Stimulated activated CD8-positive, alpha-beta memory T cell treated with anti-CD3 and anti-CD28 coated beads, Interleukin-15, amount 100 ng/mL, for 48 hours (primary cell): Measurements from ENCODE around the gene DDX4.
"Not testable (repeated sequence)": the region's sequence is repeated elsewhere in the genome, so short reads cannot be mapped to it uniquely, and the experiment has no call there.

ENCODE experiments used
- DNase-seq, 2 donors: peaks; one replicate each; pipeline ENCODE4 v3.0.0-alpha.2; 2020; ENCODE audit warnings: low read depth in 2 of 2

DDX4 gene

DNA sequence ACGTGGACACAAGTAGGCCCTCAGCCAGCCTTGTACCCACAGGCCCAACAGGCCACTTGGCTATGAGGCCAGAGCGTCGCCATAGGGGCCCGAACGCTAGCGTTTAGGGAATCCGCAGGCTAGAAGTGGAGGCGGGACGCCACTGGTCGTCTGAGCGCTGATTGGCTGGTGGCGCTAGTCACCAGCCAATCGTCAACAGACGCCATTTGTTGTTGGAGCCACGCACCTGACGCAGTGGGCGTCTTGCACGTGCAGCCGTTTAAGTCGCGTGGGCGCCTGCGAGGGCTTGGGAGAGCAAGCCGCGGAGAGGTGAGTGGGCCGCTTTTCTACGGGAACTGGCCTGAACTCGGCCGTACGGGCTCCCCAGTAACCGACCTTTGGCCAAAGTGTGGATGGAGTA, at the start of gene DDX4:
Gene DDX4, plus strand, starts transcription at position 269 of the 400 bp plus-strand sequence. CDS start 903 bp downstream, outside the sequence.
- no peak for DNase-seq

GRCh38 chr5:55691265-55692105, 46.4 kb upstream of the DDX4 start:
- no peak for DNase-seq

GRCh38 chr5:55692106-55692417, 45.8 kb upstream of the DDX4 start:
- no peak for DNase-seq

GRCh38 chr5:55692509-55692908, 45.4 kb upstream of the DDX4 start:
- no peak for DNase-seq

GRCh38 chr5:55694152-55694830, 43.6 kb upstream of the DDX4 start:
- DNase-seq, result no peak

DNA sequence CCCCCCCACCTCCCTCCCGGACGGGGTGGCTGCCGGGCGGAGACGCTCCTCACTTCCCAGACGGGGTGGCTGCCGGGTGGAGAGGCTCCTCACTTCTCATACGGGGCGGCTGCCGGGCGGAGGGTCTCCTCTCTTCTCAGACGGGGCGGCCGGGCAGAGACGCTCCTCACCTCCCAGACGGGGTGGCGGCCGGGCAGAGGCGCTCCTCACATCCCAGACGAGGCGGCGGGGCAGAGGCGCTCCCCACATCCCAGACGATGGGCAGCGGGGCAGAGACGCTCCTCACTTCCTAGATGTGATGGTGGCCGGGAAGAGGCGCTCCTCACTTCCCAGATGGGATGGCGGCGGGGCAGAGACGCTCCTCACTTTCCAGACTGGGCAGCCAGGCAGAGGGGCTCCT, 41.2 kb upstream of the DDX4 start:
- DNase-seq, result not testable (repeated sequence)

- DNase-seq, result no peak
Observed at GRCh38 chr5:55699041-55699688, 38.7 kb upstream of the DDX4 start.

DNA sequence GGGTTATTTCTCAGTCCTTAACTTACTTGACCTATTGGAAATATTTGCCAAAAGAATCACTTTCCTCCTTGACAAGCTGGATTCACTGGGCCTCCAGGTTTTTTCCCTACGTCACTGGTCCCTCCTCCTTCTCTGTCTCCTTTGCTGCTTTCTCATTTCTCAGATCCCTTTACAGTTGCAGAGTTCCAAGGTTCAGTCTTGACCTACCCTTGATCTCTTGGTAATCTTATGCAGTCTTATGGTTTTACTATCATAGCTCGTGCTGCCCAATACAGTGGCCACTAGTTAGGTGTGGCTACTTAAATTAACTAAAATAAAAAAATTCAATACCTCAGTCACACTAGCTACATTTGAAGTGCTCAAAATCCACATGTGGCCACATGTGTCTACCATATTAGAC, 37.1 kb upstream of the DDX4 start:
- no peak for DNase-seq

- DNase-seq, result no peak
Observed at GRCh38 chr5:55701462-55702103, 36.3 kb upstream of the DDX4 start.

DNA sequence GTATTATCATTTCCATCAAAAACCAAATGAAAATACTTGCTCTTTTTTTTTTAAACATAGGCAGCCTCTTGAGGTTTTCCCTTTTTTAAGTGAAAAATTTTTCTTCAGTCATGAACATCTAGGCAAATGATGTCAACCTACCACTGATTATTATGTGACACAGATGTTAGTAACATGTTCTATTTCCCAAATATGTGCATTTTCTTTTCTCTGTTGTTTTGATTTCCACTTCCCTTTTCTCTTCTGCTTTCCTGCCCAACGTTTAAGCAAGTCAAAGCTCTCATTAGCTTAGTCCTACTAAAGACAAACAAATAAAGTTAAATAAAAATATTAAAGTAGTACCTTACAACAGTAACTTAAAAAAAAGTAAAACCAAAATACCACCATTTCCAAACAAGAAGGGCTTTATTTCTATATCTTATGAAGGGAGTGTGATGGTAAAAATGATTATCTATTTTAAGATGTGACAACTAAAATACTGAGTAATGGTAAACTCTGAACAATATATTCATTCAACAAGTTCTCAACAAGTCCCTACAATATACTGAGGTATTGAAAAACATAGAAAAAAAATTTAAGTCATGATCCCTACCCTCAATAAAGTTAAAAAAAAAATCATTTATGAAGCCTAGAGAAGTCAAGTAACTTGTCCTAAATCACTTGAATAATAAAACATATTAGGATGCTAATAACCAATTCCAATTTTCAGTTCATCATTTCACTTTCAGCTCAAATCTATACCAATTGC, 35.1 kb upstream of the DDX4 start:
- DNase-seq, result no peak

DNA sequence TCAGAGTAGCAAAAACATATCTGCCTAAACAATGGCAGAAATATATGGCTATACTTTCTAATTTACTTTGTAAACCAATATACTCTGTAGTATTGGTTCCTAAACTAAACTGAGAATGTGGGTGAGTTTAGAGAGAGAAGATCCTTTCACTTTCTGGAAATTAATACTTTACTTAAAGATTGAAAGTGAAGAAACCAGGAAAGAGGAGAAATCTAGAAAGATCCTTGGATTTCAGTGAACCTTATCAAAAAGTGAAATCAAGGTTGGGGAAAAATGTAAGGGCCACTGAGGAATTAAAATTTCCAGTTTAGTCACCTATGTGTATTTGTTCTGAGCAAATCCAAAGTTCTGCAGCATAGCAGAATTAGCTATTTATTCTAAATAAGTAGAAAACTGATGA, 31.6 kb upstream of the DDX4 start:
- DNase-seq, result no peak

DNA sequence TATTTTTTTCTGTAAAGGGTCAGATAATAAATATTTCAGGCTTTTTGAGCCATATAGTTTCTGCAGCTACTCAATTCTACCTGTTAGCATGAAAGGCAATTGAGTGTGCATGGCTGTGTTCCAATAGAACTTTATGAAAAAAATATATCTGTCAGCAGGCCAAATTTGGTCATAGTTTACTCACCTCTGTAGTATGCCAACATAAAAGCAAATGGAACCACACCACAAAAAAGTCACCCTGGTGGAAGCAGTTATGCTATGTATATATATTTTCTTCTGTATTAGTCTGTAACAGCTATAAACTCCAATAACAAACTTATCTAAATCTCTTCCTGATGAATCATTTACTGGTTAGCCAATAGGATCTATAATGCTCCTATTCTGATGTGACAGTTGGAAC, 29.1 kb upstream of the DDX4 start:
- DNase-seq, result no peak

- no peak for DNase-seq
Observed at GRCh38 chr5:55711507-55712022, 26.3 kb upstream of the DDX4 start.

GRCh38 chr5:55712023-55712859, 25.6 kb upstream of the DDX4 start, which contains the start of gene SLC38A9:
Gene SLC38A9, minus strand, starts transcription at chr5:55712324. Its CDS starts 14,366 bp downstream, at chr5:55697958.
- DNase-seq, result peak; percentile 87 to 90

DNA sequence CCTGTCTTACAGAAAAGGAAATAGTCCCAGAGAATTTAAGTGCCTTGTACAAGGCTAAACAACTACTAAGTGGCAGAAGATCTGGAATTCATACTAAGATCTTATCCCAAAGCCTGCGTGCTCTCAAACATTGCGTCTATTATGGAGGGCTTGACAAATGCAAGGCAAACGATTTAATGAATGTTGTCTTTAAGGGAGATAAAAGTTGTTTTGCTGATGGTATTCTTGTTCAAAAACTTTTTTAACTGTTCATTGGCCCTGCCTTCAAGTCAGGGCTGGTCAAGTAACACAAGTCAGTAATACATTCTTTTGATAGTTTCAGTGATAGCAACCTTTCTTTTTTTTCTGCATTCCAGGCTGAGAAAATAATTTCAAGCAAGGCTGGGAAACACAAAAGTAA, 24.0 kb upstream of the DDX4 start:
- no peak for DNase-seq

GRCh38 chr5:55714339-55714738, 23.5 kb upstream of the DDX4 start:
- DNase-seq, result no peak

- no peak for DNase-seq
Observed at GRCh38 chr5:55714749-55715148, 23.1 kb upstream of the DDX4 start.

GRCh38 chr5:55715519-55716078, 22.3 kb upstream of the DDX4 start:
- DNase-seq, result no peak

GRCh38 chr5:55719026-55719425, 18.8 kb upstream of the DDX4 start:
- DNase-seq, result not testable (repeated sequence)

DNA sequence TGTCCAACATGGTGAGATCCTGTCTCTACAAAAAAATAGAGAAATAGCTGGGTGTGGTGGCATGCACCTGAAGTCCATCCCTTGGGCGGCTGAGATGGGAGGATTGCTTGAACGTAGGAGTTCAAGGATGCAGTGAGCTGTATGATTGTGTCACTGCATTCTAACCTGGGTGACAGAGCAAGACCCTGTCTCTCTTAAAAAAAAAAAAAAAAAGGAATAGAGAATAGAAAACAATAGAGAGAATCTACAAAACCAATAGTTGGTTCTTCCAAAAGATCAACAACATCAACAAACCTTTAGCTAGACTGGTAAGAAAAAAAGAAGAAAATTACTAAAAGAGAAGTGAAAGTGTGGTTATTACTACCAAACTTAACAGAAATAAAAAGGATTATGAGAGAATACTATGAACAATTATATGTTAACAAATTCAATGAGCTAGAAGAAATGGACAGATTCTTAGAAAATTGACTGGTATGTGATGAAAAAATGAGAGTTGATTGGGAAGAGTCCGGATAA, 17.6 kb upstream of the DDX4 start:
- DNase-seq, result no peak
